PFSK-1 (cell line): ENCODE results near the gene KCNH4.

Source experiments
- FOXP2 ChIP-seq: optimal IDR thresholded peaks from 2 replicates; pipeline ENCODE3; 2011; ENCODE audit warnings: borderline replicate concordance, control low read depth, inconsistent platforms; ENCODE audit not compliant: insufficient read depth; ENCODE audit errors: extremely low read length, extremely low read depth
- POLR2AphosphoS5 ChIP-seq: IDR thresholded peaks from 2 replicates; pipeline ENCODE4 v1.6.1; 2012; ENCODE audit warnings: low read depth, mild to moderate bottlenecking, control low read depth, low read length, moderate library complexity
- REST ChIP-seq, 2 experiments: IDR thresholded peaks; 2 replicates each; pipeline versions ENCODE4 v1.6.1 to v1.8.0; 2011 to 2012; ENCODE audit warnings: low read depth in 2 of 2, low read length in 2 of 2, control low read depth in 1 of 2, inconsistent platforms in 1 of 2, mild to moderate bottlenecking in 1 of 2, moderate library complexity in 1 of 2; ENCODE audit not compliant: insufficient read depth in 1 of 2
- SIN3A ChIP-seq: IDR thresholded peaks from 2 replicates; pipeline ENCODE4 v1.6.1; 2012; ENCODE audit warnings: mild to moderate bottlenecking, low read length, moderate library complexity, borderline replicate concordance; ENCODE audit not compliant: insufficient read depth
- TAF1 ChIP-seq: IDR thresholded peaks from 2 replicates; pipeline ENCODE4 v1.6.1; 2012; ENCODE audit warnings: low read length, control low read depth, borderline replicate concordance; ENCODE audit not compliant: insufficient read depth

KCNH4 gene

DNA sequence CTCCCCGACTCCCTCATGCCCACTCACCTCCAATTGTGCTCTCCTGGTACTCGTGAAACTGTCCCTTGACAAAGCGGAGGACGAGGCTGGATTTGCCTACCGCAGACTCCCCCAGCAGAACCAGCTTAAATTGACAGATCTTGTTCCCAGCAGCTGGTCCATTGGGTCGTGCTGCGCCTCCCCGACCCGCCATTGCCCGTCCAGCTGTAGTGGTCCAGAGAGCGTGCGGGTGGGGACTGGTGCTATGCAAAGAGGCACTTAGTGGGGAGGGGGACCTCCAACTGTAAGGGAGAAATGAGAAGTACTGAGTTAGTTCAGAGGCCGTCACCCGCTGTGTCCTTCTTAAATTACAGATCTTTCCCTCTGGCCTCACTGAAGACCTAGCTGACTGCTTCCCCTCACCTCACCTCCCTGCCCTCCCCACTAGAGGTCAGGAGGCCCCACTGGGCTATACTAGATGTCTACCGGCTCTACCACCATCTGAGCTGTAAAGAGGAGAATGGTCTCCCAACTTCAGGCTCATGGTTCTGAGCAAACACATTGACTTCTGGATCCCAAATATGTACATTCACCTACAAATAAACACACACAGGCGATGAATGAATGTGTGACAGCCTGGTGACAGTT, 50.5 kb downstream of the KCNH4 start:
- no peak for TF ChIP-seq REST (IDR thresholded peaks at IDR 0.05; ENCODE audit: insufficient read depth in 1 of 2, low read depth in 2 of 2, low read length in 2 of 2)

DNA sequence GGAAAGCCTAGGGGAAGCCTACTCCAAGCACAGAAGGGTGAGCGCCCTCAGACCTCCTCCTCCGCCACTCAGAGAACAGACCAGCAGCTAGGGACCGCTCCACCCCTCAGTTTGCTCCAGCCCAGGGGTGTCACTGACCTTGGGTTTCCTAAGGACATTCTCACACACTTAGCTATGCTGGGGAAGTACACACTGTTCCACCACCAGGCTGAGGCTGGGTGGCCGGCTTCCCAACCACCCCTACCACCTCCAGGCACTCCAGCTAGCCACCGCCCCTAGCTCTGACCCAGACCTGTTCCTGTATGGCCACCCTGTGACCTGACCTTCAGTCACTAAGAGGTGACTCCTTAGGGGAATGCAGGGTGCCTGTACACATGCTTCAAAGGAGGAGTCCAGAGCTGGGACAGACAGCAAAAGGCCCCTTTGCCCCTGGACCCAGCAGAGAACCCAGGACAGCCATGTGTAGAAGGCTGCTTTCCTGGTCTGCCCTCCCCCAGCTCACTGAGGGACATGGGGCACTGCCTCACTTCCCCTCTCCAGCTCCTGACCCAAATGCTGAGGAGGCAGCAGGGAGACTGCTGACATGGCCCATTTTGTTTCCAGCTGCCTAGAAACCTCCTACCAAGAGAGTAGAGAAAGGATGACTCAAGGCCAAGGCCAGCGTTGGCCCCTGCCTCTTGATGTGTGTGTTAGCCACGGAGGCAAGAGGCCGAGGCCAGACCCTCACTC, 51.7 kb downstream of the KCNH4 start:
- TF ChIP-seq POLR2AphosphoS5 (no peak), FOXP2 (no peak), SIN3A (no peak), REST (IDR thresholded peaks at IDR 0.05; ENCODE audit: insufficient read depth in 1 of 2, low read depth in 2 of 2, low read length in 2 of 2) (no peak), TAF1 (no peak)

DNA sequence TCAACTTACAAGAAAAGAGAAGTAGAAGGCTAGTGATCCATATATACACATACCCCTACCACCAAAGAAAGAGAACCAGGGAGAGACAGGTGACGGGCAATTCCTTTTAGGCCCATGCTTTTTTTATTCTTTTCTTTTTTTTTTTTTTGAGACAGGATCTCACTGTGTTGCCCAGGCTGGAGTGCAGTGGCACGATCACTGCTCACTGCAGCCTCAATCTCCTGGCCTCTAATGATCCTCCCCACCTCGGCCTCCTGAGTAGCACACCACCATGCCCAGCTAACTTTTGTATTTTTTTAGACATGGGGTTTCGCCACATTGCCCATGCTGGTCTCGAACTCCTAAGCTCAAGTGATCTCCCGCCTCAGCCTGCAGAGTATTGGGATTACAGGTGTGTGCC, 53.5 kb downstream of the KCNH4 start:
- TF ChIP-seq TAF1 (no peak), SIN3A (no peak), POLR2AphosphoS5 (no peak), FOXP2 (no peak), REST (IDR thresholded peaks at IDR 0.05; ENCODE audit: insufficient read depth in 1 of 2, low read depth in 2 of 2, low read length in 2 of 2) (no peak)

DNA sequence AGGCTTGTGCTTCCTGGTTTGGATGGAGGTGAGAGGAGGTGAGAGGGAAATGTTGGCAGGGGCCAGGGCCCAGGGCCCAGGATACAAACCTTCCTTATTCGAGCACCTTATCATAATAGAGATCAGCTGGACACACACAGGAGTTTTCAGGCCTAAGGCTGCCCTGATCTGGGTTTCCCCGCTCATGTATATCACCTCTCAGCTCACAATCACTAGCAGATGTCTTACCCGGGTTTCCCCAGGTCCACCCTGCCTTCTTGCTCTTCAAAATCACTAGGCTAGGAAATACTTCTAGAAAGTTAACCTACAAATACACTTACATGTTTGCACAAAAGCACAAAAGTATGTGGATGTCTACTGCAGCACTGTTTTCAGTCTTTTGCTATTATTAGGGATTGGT, 54.1 kb downstream of the KCNH4 start:
- TF ChIP-seq FOXP2 = no peak
- no peak for TF ChIP-seq REST (IDR thresholded peaks at IDR 0.05; ENCODE audit: insufficient read depth in 1 of 2, low read depth in 2 of 2, low read length in 2 of 2)
- no peak for TF ChIP-seq POLR2AphosphoS5
- no peak for TF ChIP-seq TAF1
- TF ChIP-seq SIN3A = no peak

DNA sequence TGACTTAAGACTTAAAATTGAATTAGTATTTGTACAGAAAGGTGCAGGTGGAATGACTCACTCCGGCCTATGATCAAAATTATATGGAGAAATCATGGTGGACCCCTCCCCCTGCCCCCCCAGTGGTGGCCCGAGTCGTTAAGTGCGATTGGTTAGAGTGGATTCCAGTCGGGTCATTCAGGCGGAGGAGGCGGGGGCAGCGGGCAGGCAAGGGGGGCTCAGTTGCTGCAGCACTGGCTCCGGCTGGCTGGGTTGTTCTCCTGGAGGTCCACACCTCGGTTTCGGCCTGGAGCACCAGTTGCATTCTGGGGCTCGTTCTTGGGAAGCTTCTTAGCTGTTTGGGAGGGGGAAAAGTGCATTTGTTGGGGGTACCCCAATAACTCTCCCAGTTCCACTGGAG, 55.4 kb downstream of the KCNH4 start:
- TF ChIP-seq REST (IDR thresholded peaks at IDR 0.05; ENCODE audit: insufficient read depth in 1 of 2, low read depth in 2 of 2, low read length in 2 of 2) = no peak
